K562 (cell line): ENCODE measurements around the gene HMCN1. TPM values are rescaled to one million over a fixed set of nuclear protein-coding genes. Genes with fewer than 3 reads are reported as not detected.

ENCODE experiments used
- HDAC3 ChIP-seq: fragments of 450-650 bp; IDR thresholded peaks from 2 replicates; pipeline ENCODE4 v1.6.1; 2018; ENCODE audit warnings: borderline replicate concordance, mild to moderate bottlenecking, moderate library complexity; ENCODE audit not compliant: partially characterized antibody
- NUFIP1 ChIP-seq: fragments of 450-650 bp; IDR thresholded peaks from 2 replicates; pipeline ENCODE4 v1.6.1; 2018; ENCODE audit not compliant: partially characterized antibody
- polyA plus RNA-seq, 8 experiments: library from polyadenylated mRNA; depleted of rRNA in 4 of 8; stranded (reverse) in 5 of 8; unstranded in 3 of 8; fragments of >200 nt; fragmentation: Nextera tagmentation in 2 of 8; fragmentation: Illumina TruSeq in 1 of 8; extraction: Ambion mirVana in 2 of 8; extraction: Trizol in 1 of 8; gene quantifications; 2 replicates each; pipeline versions ENCODE4 v1.2.1 to v1.2.3, GENCODE V29; 2011 to 2014; ENCODE audit warnings: inconsistent platforms in 1 of 8, missing spikeins in 1 of 8
- total RNA-seq, 7 experiments: library from RNA; depleted of rRNA in 6 of 7; stranded (reverse); fragments of >200 nt in 6 of 7; fragmentation: Illumina TruSeq in 2 of 7; extraction: Trizol in 2 of 7; gene quantifications; 2 replicates each; pipeline versions ENCODE4 v1.2.1 to v1.2.3, GENCODE V29; 2011 to 2021; ENCODE audit warnings: low replicate concordance in 1 of 7
- TF ChIP-seq, protein P1 (sequence below), 2 experiments: fragments of 200-800 bp in 1 of 2; sonication (Bioruptor generic) in 1 of 2; sonication (generic) in 1 of 2; formaldehyde crosslinking in 1 of 2; IDR thresholded peaks in 1 of 2; conservative IDR thresholded peaks in 1 of 2; 2 replicates each; pipeline versions ENCODE4 v1.5.0 to v1.6.1; 2016 to 2020; ENCODE audit warnings: missing compliant biosample characterization in 1 of 2, missing genetic modification characterization in 1 of 2, missing genetic modification reagents in 1 of 2
- TF ChIP-seq, protein P2 (sequence below): fragments of 450-650 bp; IDR thresholded peaks from one replicate; pipeline ENCODE4 v1.6.1; 2018; ENCODE audit warnings: mild to moderate bottlenecking, moderate library complexity; ENCODE audit not compliant: partially characterized antibody
- TF ChIP-seq, protein P3 (sequence below): fragments of 200-800 bp; sonication (Bioruptor generic); IDR thresholded peaks from 2 replicates; pipeline ENCODE4 v1.6.1; 2017; ENCODE audit warnings: missing genetic modification characterization, missing compliant biosample characterization

The HMCN1 gene
- total and polyA plus RNA-seq, 9 of the 15 experiments (the other 6 are each of a cell fraction or from before 2014, with no cell fraction given): 0.07 to 0.36 (median 0.21) TPM

DNA sequence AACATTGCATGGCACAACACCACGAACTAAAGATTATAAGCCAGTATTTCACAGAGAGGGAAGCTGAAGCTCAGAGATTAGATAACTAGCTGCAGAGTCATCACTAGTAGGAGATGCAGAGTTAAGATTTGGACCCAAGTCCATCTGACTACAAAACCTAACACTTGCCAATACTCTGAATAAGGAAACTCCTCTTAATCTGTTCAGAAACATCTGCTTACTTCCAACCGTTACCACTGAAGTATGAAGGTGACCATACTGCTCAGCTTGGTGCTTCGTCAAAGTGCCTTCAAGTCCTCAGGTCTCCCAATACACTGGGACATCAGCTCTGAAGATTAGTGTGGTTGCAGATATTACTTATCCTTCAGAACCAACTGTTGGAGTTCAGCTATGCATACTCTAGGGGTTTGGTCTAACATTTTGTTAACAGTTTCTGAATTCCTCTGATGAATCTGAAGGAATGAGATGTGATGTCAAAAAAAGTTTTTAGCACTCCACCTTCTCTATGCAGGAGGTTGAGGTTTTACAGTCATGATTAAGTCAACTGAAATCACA lies 461.3 kb downstream of the HMCN1 start (continued):
- TF ChIP-seq, protein P1, sequence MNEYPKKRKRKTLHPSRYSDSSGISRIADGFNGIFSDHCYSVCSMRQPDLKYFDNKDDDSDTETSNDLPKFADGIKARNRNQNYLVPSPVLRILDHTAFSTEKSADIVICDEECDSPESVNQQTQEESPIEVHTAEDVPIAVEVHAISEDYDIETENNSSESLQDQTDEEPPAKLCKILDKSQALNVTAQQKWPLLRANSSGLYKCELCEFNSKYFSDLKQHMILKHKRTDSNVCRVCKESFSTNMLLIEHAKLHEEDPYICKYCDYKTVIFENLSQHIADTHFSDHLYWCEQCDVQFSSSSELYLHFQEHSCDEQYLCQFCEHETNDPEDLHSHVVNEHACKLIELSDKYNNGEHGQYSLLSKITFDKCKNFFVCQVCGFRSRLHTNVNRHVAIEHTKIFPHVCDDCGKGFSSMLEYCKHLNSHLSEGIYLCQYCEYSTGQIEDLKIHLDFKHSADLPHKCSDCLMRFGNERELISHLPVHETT (CRISPR knock-in tag; conservative IDR thresholded peaks at IDR 0.05 in 1 of 2, IDR thresholded peaks at IDR 0.05 in 1 of 2): peak in 1 of 2 experiments; percentile 83; a peak in 1 of 4 replicates
- TF ChIP-seq, protein P2, sequence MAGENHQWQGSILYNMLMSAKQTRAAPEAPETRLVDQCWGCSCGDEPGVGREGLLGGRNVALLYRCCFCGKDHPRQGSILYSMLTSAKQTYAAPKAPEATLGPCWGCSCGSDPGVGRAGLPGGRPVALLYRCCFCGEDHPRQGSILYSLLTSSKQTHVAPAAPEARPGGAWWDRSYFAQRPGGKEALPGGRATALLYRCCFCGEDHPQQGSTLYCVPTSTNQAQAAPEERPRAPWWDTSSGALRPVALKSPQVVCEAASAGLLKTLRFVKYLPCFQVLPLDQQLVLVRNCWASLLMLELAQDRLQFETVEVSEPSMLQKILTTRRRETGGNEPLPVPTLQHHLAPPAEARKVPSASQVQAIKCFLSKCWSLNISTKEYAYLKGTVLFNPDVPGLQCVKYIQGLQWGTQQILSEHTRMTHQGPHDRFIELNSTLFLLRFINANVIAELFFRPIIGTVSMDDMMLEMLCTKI: no peak
- TF ChIP-seq, protein P3, sequence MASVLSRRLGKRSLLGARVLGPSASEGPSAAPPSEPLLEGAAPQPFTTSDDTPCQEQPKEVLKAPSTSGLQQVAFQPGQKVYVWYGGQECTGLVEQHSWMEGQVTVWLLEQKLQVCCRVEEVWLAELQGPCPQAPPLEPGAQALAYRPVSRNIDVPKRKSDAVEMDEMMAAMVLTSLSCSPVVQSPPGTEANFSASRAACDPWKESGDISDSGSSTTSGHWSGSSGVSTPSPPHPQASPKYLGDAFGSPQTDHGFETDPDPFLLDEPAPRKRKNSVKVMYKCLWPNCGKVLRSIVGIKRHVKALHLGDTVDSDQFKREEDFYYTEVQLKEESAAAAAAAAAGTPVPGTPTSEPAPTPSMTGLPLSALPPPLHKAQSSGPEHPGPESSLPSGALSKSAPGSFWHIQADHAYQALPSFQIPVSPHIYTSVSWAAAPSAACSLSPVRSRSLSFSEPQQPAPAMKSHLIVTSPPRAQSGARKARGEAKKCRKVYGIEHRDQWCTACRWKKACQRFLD (CRISPR knock-in tag): peak; percentile 94
- TF ChIP-seq NUFIP1: no peak
- peak; percentile 74 for TF ChIP-seq HDAC3
